Thyroid gland (tissue), 4 donors: ENCODE data around the gene OR14K1.

Source experiments
- CTCF ChIP-seq, 6 experiments: fragments of 200-600 bp in 3 of 6; fragments of 450-650 bp in 3 of 6; sonication (generic) in 3 of 6; IDR thresholded peaks; one replicate each; pipeline ENCODE4 v1.5.1; 2016 to 2019; ENCODE audit warnings: antibody characterized with exemption in 6 of 6, mild to moderate bottlenecking in 2 of 6, inconsistent platforms in 1 of 6, moderate library complexity in 1 of 6
- POLR2A ChIP-seq, 2 donors: fragments of 450-650 bp; IDR thresholded peaks; one replicate each; pipeline ENCODE4 v1.6.1; 2017; ENCODE audit warnings: antibody characterized with exemption in 2 of 2, mild to moderate bottlenecking in 2 of 2, moderate library complexity in 1 of 2

DNA sequence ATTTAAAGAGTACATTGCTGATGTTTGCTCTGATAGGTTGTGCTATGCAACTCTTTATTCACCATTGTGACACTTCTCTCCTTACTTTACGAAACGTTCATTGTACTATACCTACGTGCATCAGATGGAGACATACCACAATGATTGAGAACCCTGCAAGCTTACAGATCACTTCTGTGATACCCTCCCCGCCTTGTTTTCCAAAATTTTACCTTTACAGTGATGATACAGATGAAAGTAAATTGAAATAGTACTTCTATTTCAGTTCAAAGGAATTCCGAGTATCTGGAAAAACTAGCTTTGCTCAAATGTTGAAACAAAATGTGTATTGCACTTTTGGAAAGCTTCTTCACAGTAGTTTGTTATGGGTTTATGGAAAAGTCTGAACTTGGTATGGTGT lies 3.3 kb downstream of the OR14K1 start:
- TF ChIP-seq CTCF (IDR thresholded peaks at IDR 0.05), result no peak
- TF ChIP-seq POLR2A (IDR thresholded peaks at IDR 0.05), result no peak
